Calu3 (cell line): ENCODE results near the gene CLEC16A. TPM values are rescaled to one million over a fixed set of nuclear protein-coding genes. Genes with fewer than 3 reads are reported as not detected.

Source experiments
- BruUV-seq: library from RNA; stranded (reverse); fragments of 400-500 nt; replicated peaks from 2 replicates; lab custom pipeline; 2021; lab: Mats Ljungman, UMichigan
- CTCF ChIA-PET: fragments of 300-600 bp; sonication (Branson Sonifier 250); formaldehyde crosslinking; loops from one replicate; lab custom pipeline; 2022; ENCODE audit warnings: antibody characterized with exemption; lab: Charles Lee
- DNase-seq: peaks from one replicate; pipeline ENCODE4 v3.0.0; 2022
- H3K27ac Mint-ChIP-seq: one replicate; pipeline ENCODE4 v1.8.0; 2022; ENCODE audit warnings: mixed read lengths; ENCODE audit not compliant: unreplicated experiment
- H3K27me3 Mint-ChIP-seq: one replicate; pipeline ENCODE4 v1.8.0; 2022; ENCODE audit warnings: mixed read lengths; ENCODE audit not compliant: unreplicated experiment
- H3K36me3 Mint-ChIP-seq: one replicate; pipeline ENCODE4 v1.8.0; 2022; ENCODE audit warnings: mild to moderate bottlenecking, moderate library complexity, mixed read lengths; ENCODE audit not compliant: insufficient read depth, unreplicated experiment
- H3K4me1 Mint-ChIP-seq: one replicate; pipeline ENCODE4 v1.8.0; 2022; ENCODE audit warnings: mild to moderate bottlenecking, low read depth, mixed read lengths; ENCODE audit not compliant: unreplicated experiment
- H3K4me3 Mint-ChIP-seq: one replicate; pipeline ENCODE4 v1.8.0; 2022; ENCODE audit warnings: mild to moderate bottlenecking, low read depth, moderate library complexity, mixed read lengths; ENCODE audit not compliant: unreplicated experiment
- H3K9me3 Mint-ChIP-seq: one replicate; pipeline ENCODE4 v1.8.0; 2022; ENCODE audit warnings: low read depth, mixed read lengths; ENCODE audit not compliant: unreplicated experiment
- CTCF ChIP-seq: fragments of 200-600 bp; IDR thresholded peaks from one replicate; pipeline ENCODE4 v1.8.0; 2022; ENCODE audit warnings: antibody characterized with exemption; ENCODE audit not compliant: unreplicated experiment
- intact Hi-C: fragments of 100-400 bp; cut with micrococcal nuclease; formaldehyde crosslinking; loops from one replicate; pipeline ENCODE4 v1.10.0; 2022; ENCODE audit not compliant: unreplicated experiment
- total RNA-seq: library from RNA; stranded (reverse); gene quantifications from 2 replicates; pipeline ENCODE4 v1.2.3, GENCODE V29; 2022

The CLEC16A gene
- total RNA-seq, 1 experiment from 2014 or later, result 33.0 TPM

- no peak for TF ChIP-seq CTCF
- Mint-ChIP-seq H3K4me3 (no peak overlapping the region), H3K4me1 (peaks cover 12% of the 10 kb centered on the region), H3K36me3 (peaks cover 9% of the 10 kb centered on the region), H3K27me3 (no peaks in the 10 kb centered on the region), H3K9me3 (no peaks in the 10 kb centered on the region), H3K27ac (no peak overlapping the region)
- no peak for DNase-seq
- CTCF ChIA-PET, result interaction anchor here (1.2 kb wide), 1 partner anchor 289 kb away, joined by 3 read pairs; no protein-coding TSS in a partner anchor
- no TSS peak for BruUV-seq
- intact Hi-C loops, result no loop called here
Observed at GRCh38 chr16:10967986-10968385, 23.6 kb downstream of the CLEC16A start.

DNA sequence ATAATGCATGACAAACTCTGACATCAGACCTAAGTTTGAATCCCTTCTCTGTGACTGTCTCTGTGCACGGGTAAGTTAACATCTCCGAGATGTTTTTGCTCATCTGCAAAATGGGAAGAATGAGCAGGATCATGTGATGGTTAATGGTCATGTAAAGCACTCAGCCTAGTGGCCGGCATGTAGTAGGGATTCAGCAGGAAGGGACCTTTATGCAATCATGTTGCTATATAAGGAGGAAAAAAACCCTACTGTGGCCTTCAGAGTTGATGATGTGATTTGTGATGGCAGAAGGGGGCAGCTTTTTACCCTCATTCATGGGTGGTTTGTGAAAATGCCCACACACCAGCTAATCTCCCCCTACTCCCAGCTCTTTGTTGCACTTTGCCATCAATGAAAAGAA, 24.1 kb downstream of the CLEC16A start:
- CTCF ChIA-PET, result interaction anchor here (0.7 to 1.2 kb wide), 2 partner anchors 24 to 289 kb away, joined by 3 read pairs; no protein-coding TSS in a partner anchor
- H3K27me3 Mint-ChIP-seq, result no peaks in the 10 kb centered on the region
- peaks cover 12% of the 10 kb centered on the region for H3K4me1 Mint-ChIP-seq
- no peak overlapping the region for H3K4me3 Mint-ChIP-seq
- TF ChIP-seq CTCF, result no peak
- no peak overlapping the region for H3K27ac Mint-ChIP-seq
- no peaks in the 10 kb centered on the region for H3K9me3 Mint-ChIP-seq
- H3K36me3 Mint-ChIP-seq, result peaks cover 9% of the 10 kb centered on the region
- intact Hi-C loops, result no loop called here
- DNase-seq, result no peak
- no TSS peak for BruUV-seq

- CTCF ChIA-PET, result interaction anchor here (1.2 kb wide), 1 partner anchor 286 kb away, joined by 3 read pairs; no protein-coding TSS in a partner anchor
- intact Hi-C loops, result loop anchor here (5.0 kb wide), 1 partner anchor 388 kb away; no protein-coding TSS in a partner anchor
- Mint-ChIP-seq H3K4me3 (no peak overlapping the region), H3K36me3 (peaks cover 4% of the 10 kb centered on the region), H3K9me3 (no peaks in the 10 kb centered on the region), H3K27ac (no peak overlapping the region), H3K27me3 (no peaks in the 10 kb centered on the region), H3K4me1 (peaks cover 12% of the 10 kb centered on the region)
- BruUV-seq, result no TSS peak
- no peak for DNase-seq
- no peak for TF ChIP-seq CTCF
Observed at GRCh38 chr16:10969615-10970014, 25.3 kb downstream of the CLEC16A start.

GRCh38 chr16:10970065-10970464, 25.7 kb downstream of the CLEC16A start:
- intact Hi-C loops, result loop anchor here (5.0 kb wide), 1 partner anchor 387 kb away; no protein-coding TSS in a partner anchor
- TF ChIP-seq CTCF, result no peak
- CTCF ChIA-PET, result interaction anchor here (1.2 kb wide), 1 partner anchor 285 kb away, joined by 3 read pairs; no protein-coding TSS in a partner anchor

More at GRCh38 chr16:10970065-10970464, 25.7 kb downstream of the CLEC16A start:
- Mint-ChIP-seq H3K27me3 (no peaks in the 10 kb centered on the region), H3K4me3 (no peak overlapping the region), H3K9me3 (no peaks in the 10 kb centered on the region), H3K27ac (no peak overlapping the region), H3K36me3 (no peaks in the 10 kb centered on the region), H3K4me1 (peaks cover 12% of the 10 kb centered on the region)
- BruUV-seq, result no TSS peak
- no peak for DNase-seq
